Karpas-422 (cell line): Measurements from ENCODE around the gene EXOC6. TPM values are rescaled to one million over a fixed set of nuclear protein-coding genes. Genes with fewer than 3 reads are reported as not detected.

Experiments
- DNase-seq: peaks from one replicate; pipeline ENCODE4 v3.0.0-alpha.2; 2015
- H2AFZ ChIP-seq: fragments of 200-600 bp; sonication (generic); 2 replicates; pipeline ENCODE4 v1.6.1; 2014; ENCODE audit warnings: antibody characterized with exemption, low read length, mixed read lengths
- H3K27ac ChIP-seq: fragments of 200-600 bp; sonication (generic); 2 replicates; pipeline ENCODE4 v1.5.1; 2014; ENCODE audit warnings: mild to moderate bottlenecking, low read length, moderate library complexity
- H3K27me3 ChIP-seq: fragments of 200-600 bp; sonication (generic); 2 replicates; pipeline ENCODE4 v1.6.1; 2014; ENCODE audit warnings: low read length, mixed read lengths
- H3K36me3 ChIP-seq: fragments of 200-600 bp; sonication (generic); 2 replicates; pipeline ENCODE4 v1.6.1; 2014; ENCODE audit warnings: low read length, mixed read lengths; ENCODE audit not compliant: insufficient read depth
- H3K4me1 ChIP-seq: fragments of 200-600 bp; sonication (generic); 2 replicates; pipeline ENCODE4 v1.6.1; 2014; ENCODE audit warnings: mild to moderate bottlenecking, low read length, mixed read lengths
- H3K4me2 ChIP-seq: fragments of 200-600 bp; sonication (generic); 2 replicates; pipeline ENCODE4 v1.6.1; 2014; ENCODE audit warnings: low read length, low read depth, mild to moderate bottlenecking; ENCODE audit not compliant: poor library complexity, severe bottlenecking
- H3K4me3 ChIP-seq: fragments of 200-600 bp; sonication (generic); 2 replicates; pipeline ENCODE4 v1.5.1; 2014; ENCODE audit warnings: mild to moderate bottlenecking, antibody characterized with exemption, low read length, mixed read lengths
- H3K79me2 ChIP-seq: fragments of 200-600 bp; sonication (generic); 2 replicates; pipeline ENCODE4 v1.6.1; 2014; ENCODE audit warnings: mild to moderate bottlenecking, low read length, mixed read lengths
- H3K9ac ChIP-seq: fragments of 200-600 bp; sonication (generic); 2 replicates; pipeline ENCODE4 v1.6.0; 2014; ENCODE audit warnings: low read length
- H3K9me2 ChIP-seq: fragments of 200-600 bp; sonication (generic), shearing (Covaris generic); replicated peaks from 2 replicates; pipeline ENCODE4 v1.6.0; 2014; ENCODE audit warnings: mild to moderate bottlenecking, low read length, moderate library complexity; ENCODE audit not compliant: insufficient read depth
- H3K9me3 ChIP-seq: fragments of 300-700, 200-600 bp; sonication (generic); 2 replicates; pipeline ENCODE4 v1.6.1; 2014; ENCODE audit warnings: low read length, mixed read lengths
- H4K20me1 ChIP-seq: fragments of 200-600 bp; sonication (generic); 2 replicates; pipeline ENCODE4 v1.6.1; 2014; ENCODE audit warnings: mild to moderate bottlenecking, antibody characterized with exemption, low read length, low read depth; ENCODE audit not compliant: insufficient read depth
- total RNA-seq: library from RNA; depleted of rRNA; stranded (reverse); fragments of >200 nt; shearing (Covaris generic); gene quantifications from 2 replicates; pipeline ENCODE4 v1.2.3, GENCODE V29; 2014; ENCODE audit warnings: low replicate concordance

The EXOC6 gene
- total RNA-seq, 1 experiment from 2014 or later, result 18.0 TPM

DNA sequence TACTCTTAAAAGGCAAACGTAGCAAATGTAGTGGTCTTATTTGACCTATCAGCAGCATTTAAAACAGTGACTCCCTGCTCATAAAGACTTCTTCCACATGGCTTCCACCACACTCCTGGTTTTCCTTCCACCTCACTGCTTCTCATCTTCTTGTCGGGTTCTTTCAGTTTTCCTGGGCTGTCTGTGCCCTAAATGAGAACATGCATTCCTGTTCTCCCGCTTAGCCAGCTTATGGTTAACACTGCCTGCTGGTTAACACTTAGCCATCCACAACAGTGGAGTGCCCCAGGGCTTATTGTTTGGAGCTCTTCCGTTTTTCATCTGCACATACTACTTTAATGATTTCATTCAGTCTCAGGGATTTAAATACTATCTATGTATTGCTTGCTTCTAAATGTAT lies 34.3 kb upstream of the EXOC6 start:
- H3K9me2 ChIP-seq, result no peaks in the 10 kb centered on the region
- no peak overlapping the region for H3K4me2 ChIP-seq
- H3K4me1 ChIP-seq, result peaks cover 6% of the 10 kb centered on the region
- H3K79me2 ChIP-seq, result no peaks in the 10 kb centered on the region
- H3K9me3 ChIP-seq, result no peaks in the 10 kb centered on the region
- DNase-seq, result no peak
- H4K20me1 ChIP-seq, result no peaks in the 10 kb centered on the region
- H3K4me3 ChIP-seq, result no peak overlapping the region
- no peak overlapping the region for H3K9ac ChIP-seq
- no peak overlapping the region for H3K27ac ChIP-seq
- H2AFZ ChIP-seq, result no peak overlapping the region
- no peaks in the 10 kb centered on the region for H3K27me3 ChIP-seq
- H3K36me3 ChIP-seq, result no peaks in the 10 kb centered on the region

DNA sequence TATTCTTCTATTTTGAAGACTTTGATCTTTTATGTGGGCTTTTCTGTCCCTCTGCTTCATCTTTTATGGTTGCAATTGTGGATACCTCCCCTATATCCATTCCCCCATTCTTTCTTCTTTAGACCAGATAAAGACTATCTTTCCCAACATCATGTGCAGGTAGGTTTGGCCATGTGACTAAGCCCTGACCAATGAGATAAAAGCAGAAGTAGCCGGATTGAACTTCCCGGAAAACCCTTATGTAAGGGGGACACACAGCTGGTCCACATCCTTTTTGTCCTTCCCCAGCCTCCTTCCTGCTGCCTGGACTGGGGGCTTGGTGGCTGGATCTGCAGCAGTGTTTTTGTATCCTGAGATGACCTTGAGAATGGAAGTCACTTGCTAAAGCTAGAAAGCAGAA lies 33.5 kb upstream of the EXOC6 start:
- Histone ChIP-seq H4K20me1 (no peaks in the 10 kb centered on the region), H3K36me3 (no peaks in the 10 kb centered on the region), H3K27me3 (no peaks in the 10 kb centered on the region), H3K4me3 (no peak overlapping the region), H2AFZ (no peak overlapping the region), H3K9ac (no peak overlapping the region), H3K79me2 (no peaks in the 10 kb centered on the region), H3K9me2 (no peaks in the 10 kb centered on the region), H3K4me1 (peaks cover 6% of the 10 kb centered on the region), H3K9me3 (no peaks in the 10 kb centered on the region), H3K27ac (no peak overlapping the region), H3K4me2 (no peak overlapping the region)
- no peak for DNase-seq

GRCh38 chr10:92816091-92816531 lies 32.2 kb upstream of the EXOC6 start:
- H3K79me2 ChIP-seq, result no peaks in the 10 kb centered on the region
- H2AFZ ChIP-seq, result no peak overlapping the region
- H3K9me3 ChIP-seq, result no peaks in the 10 kb centered on the region
- H3K4me3 ChIP-seq, result no peak overlapping the region
- DNase-seq, result no peak
- H4K20me1 ChIP-seq, result no peaks in the 10 kb centered on the region
- no peak overlapping the region for H3K4me2 ChIP-seq
- no peaks in the 10 kb centered on the region for H3K36me3 ChIP-seq
- H3K9me2 ChIP-seq, result no peaks in the 10 kb centered on the region
- no peak overlapping the region for H3K27ac ChIP-seq
- H3K9ac ChIP-seq, result no peak overlapping the region
- no peaks in the 10 kb centered on the region for H3K27me3 ChIP-seq
- H3K4me1 ChIP-seq, result peaks cover 3% of the 10 kb centered on the region

DNA sequence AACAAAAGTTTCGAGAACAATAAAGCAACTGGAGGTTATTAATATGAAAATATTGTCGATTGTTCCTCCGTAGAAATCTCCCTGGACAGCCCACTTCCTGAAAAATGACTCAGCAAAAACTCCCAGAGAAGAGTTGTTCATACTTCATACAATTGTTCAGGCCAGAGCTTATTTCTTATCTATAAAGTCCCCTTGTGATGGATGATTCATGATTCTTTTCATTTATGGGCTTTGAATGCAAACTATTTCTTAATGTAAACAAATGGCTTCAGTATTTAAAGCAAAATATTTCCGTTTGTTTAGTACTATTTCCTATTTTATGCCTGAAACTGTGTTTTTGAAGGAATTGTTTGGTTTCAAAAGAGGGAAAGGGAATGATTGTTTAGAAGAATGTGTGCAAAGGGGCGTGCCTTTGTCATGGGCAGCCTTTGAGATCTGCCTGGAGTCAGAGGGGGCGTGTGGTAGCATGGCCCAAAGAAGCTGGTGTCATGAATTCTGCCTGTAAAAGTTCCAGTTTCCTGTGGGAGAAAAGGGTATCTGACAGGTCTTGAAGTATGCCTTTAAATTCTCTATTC lies 26.2 kb upstream of the EXOC6 start:
- Histone ChIP-seq H3K4me3 (no peak overlapping the region), H4K20me1 (no peaks in the 10 kb centered on the region), H2AFZ (0 out of 2 replicates have a peak overlapping the region, but pooled peaks have one; percentile 49), H3K4me1 (peaks cover 5% of the 10 kb centered on the region; the same call in 1 of the 2 replicates), H3K9me3 (no peaks in the 10 kb centered on the region), H3K36me3 (no peaks in the 10 kb centered on the region), H3K27ac (no peak overlapping the region), H3K79me2 (no peaks in the 10 kb centered on the region), H3K9me2 (no peaks in the 10 kb centered on the region), H3K9ac (no peak overlapping the region), H3K27me3 (no peaks in the 10 kb centered on the region), H3K4me2 (no peak overlapping the region)
- no peak for DNase-seq

GRCh38 chr10:92822964-92823363 lies 25.4 kb upstream of the EXOC6 start:
- Histone ChIP-seq H3K9ac (no peak overlapping the region), H3K4me3 (no peak overlapping the region), H3K27ac (no peak overlapping the region), H3K4me2 (no peak overlapping the region), H3K79me2 (no peaks in the 10 kb centered on the region), H3K36me3 (no peaks in the 10 kb centered on the region), H2AFZ (no peak overlapping the region), H3K4me1 (peaks cover 5% of the 10 kb centered on the region; the same call in 1 of the 2 replicates), H3K9me3 (no peaks in the 10 kb centered on the region), H4K20me1 (no peaks in the 10 kb centered on the region), H3K27me3 (no peaks in the 10 kb centered on the region), H3K9me2 (no peaks in the 10 kb centered on the region)
- DNase-seq, result peak; percentile 61

GRCh38 chr10:92826061-92826460 lies 22.3 kb upstream of the EXOC6 start:
- no peak overlapping the region for H3K4me3 ChIP-seq
- no peaks in the 10 kb centered on the region for H4K20me1 ChIP-seq
- no peaks in the 10 kb centered on the region for H3K27me3 ChIP-seq
- no peak overlapping the region for H3K9ac ChIP-seq
- H3K79me2 ChIP-seq, result no peaks in the 10 kb centered on the region
- H3K9me2 ChIP-seq, result no peaks in the 10 kb centered on the region
- no peak overlapping the region for H2AFZ ChIP-seq
- H3K36me3 ChIP-seq, result no peaks in the 10 kb centered on the region
- no peak for DNase-seq
- peaks cover 10% of the 10 kb centered on the region for H3K4me1 ChIP-seq
- H3K4me2 ChIP-seq, result peak overlapping the region; percentile 30
- H3K27ac ChIP-seq, result no peak overlapping the region
- H3K9me3 ChIP-seq, result no peaks in the 10 kb centered on the region

GRCh38 chr10:92826504-92826903 lies 21.8 kb upstream of the EXOC6 start:
- Histone ChIP-seq H3K36me3 (no peaks in the 10 kb centered on the region), H3K9me2 (no peaks in the 10 kb centered on the region), H3K4me3 (no peak overlapping the region), H3K4me2 (peak overlapping the region; percentile 30), H3K9ac (no peak overlapping the region), H3K79me2 (no peaks in the 10 kb centered on the region), H3K27me3 (no peaks in the 10 kb centered on the region), H3K4me1 (peaks cover 10% of the 10 kb centered on the region), H4K20me1 (no peaks in the 10 kb centered on the region), H3K27ac (no peak overlapping the region), H2AFZ (no peak overlapping the region), H3K9me3 (no peaks in the 10 kb centered on the region)
- no peak for DNase-seq

GRCh38 chr10:92829042-92829785 lies 19.1 kb upstream of the EXOC6 start:
- no peak overlapping the region for H3K4me3 ChIP-seq
- no peak for DNase-seq
- H2AFZ ChIP-seq, result no peak overlapping the region
- no peak overlapping the region for H3K4me2 ChIP-seq
- H3K27ac ChIP-seq, result no peak overlapping the region
- no peak overlapping the region for H3K9ac ChIP-seq
- H3K4me1 ChIP-seq, result peaks cover 23% of the 10 kb centered on the region
- H3K9me3 ChIP-seq, result no peaks in the 10 kb centered on the region
- H3K36me3 ChIP-seq, result no peaks in the 10 kb centered on the region
- H3K79me2 ChIP-seq, result peaks cover 15% of the 10 kb centered on the region; the same call in 1 of the 2 replicates
- no peaks in the 10 kb centered on the region for H4K20me1 ChIP-seq
- H3K27me3 ChIP-seq, result no peaks in the 10 kb centered on the region
- H3K9me2 ChIP-seq, result no peaks in the 10 kb centered on the region
